Endothelial cell of umbilical vein (primary cell): Measurements from ENCODE around the gene PITPNB. TPM values are rescaled to one million over a fixed set of nuclear protein-coding genes. Genes with fewer than 3 reads are reported as not detected.

Experiments
- BruUV-seq: library from RNA; stranded (reverse); fragments of 400-500 nt; replicated peaks from 2 replicates; lab custom pipeline; 2021; lab: Mats Ljungman, UMichigan
- CTCF ChIA-PET: fragments of 300-600, 350-600 bp; sonication (Branson Sonifier 250); formaldehyde crosslinking; loops from one replicate; lab custom pipeline; 2021; ENCODE audit warnings: antibody characterized with exemption, inconsistent platforms; lab: Charles Lee
- POLR2A ChIA-PET: fragments of 300-600, 350-600 bp; sonication (Branson Sonifier 250); formaldehyde crosslinking; loops from one replicate; lab custom pipeline; 2021; ENCODE audit warnings: antibody characterized with exemption, inconsistent platforms; lab: Charles Lee
- DNase-seq: peaks from one replicate; pipeline ENCODE4 v3.0.0-alpha.2; 2011; ENCODE audit warnings: low read depth, low spot score
- FAIRE-seq: peaks from 2 replicates; lab custom pipeline; 2011; peaks lifted over from hg19 to GRCh38; lab: Jason Lieb, UNC
- H2AFZ ChIP-seq: 2 replicates; pipeline ENCODE4 v1.6.0; 2012; ENCODE audit warnings: low read depth, low read length, control low read depth, inconsistent platforms
- H3K27ac ChIP-seq: 2 replicates; pipeline ENCODE4 v1.5.1; 2011; ENCODE audit warnings: low read depth, mild to moderate bottlenecking, control low read depth, low read length, moderate library complexity; ENCODE audit not compliant: insufficient read depth
- H3K27me3 ChIP-seq, 2 experiments: 2 replicates each; pipeline versions ENCODE4 v1.6.0 to v1.6.1; 2011; ENCODE audit warnings: low read length in 2 of 2, mixed read lengths in 1 of 2; ENCODE audit not compliant: control insufficient read depth in 2 of 2, insufficient read depth in 2 of 2
- H3K36me3 ChIP-seq, 2 experiments: 2 replicates in 1 of 2; 3 replicates in 1 of 2; pipeline ENCODE4 v1.5.1; 2011; ENCODE audit warnings: low read length in 2 of 2, mild to moderate bottlenecking in 1 of 2, moderate library complexity in 1 of 2; ENCODE audit not compliant: control insufficient read depth in 2 of 2, insufficient read depth in 2 of 2; ENCODE audit errors: extremely low read depth in 1 of 2
- H3K4me1 ChIP-seq: 3 replicates; pipeline ENCODE4 v1.5.1; 2011; ENCODE audit warnings: mild to moderate bottlenecking, low read length; ENCODE audit not compliant: control insufficient read depth, insufficient read depth; ENCODE audit errors: extremely low read depth
- H3K4me2 ChIP-seq: 2 replicates; pipeline ENCODE4 v1.6.1; 2011; ENCODE audit warnings: low read length, control low read depth, mixed read lengths; ENCODE audit not compliant: insufficient read depth
- H3K4me3 ChIP-seq, 3 experiments: fragments of 200-600 bp in 1 of 3; sonication (generic), shearing (Covaris generic) in 1 of 3; replicated peaks in 1 of 3; 2 replicates each; pipeline ENCODE4 v1.5.1; 2011 to 2016; ENCODE audit warnings: control low read depth in 3 of 3, low read length in 3 of 3, mild to moderate bottlenecking in 2 of 3, inconsistent platforms in 1 of 3, low read depth in 1 of 3, moderate library complexity in 1 of 3; ENCODE audit not compliant: insufficient read depth in 1 of 3
- H3K79me2 ChIP-seq: 2 replicates; pipeline ENCODE4 v1.6.0; 2012; ENCODE audit warnings: low read length, inconsistent platforms; ENCODE audit not compliant: control insufficient read depth, insufficient read depth
- H3K9ac ChIP-seq: replicated peaks from 2 replicates; pipeline ENCODE3; 2011; ENCODE audit warnings: low read length, control low read depth; ENCODE audit not compliant: insufficient read depth; ENCODE audit errors: extremely low read depth
- H3K9me1 ChIP-seq: replicated peaks from 3 replicates; pipeline ENCODE4 v1.6.0; 2011; ENCODE audit warnings: mild to moderate bottlenecking, low read length; ENCODE audit not compliant: control insufficient read depth, insufficient read depth; ENCODE audit errors: extremely low read depth
- H3K9me3 ChIP-seq: replicated peaks from 2 replicates; pipeline ENCODE4 v1.5.1; 2012; ENCODE audit warnings: low read length, inconsistent platforms; ENCODE audit not compliant: control insufficient read depth, insufficient read depth
- H4K20me1 ChIP-seq: replicated peaks from 2 replicates; pipeline ENCODE3; 2011; ENCODE audit warnings: mild to moderate bottlenecking, low read length; ENCODE audit not compliant: control insufficient read depth, insufficient read depth; ENCODE audit errors: extremely low read depth
- EZH2 ChIP-seq: IDR thresholded peaks from 2 replicates; pipeline ENCODE4 v1.6.1; 2012; ENCODE audit warnings: borderline replicate concordance, low read depth, mild to moderate bottlenecking, moderate library complexity, low read length, inconsistent platforms; ENCODE audit not compliant: severe bottlenecking
- FOS ChIP-seq: IDR thresholded peaks from 2 replicates; pipeline ENCODE4 v1.6.1; 2011; ENCODE audit warnings: mild to moderate bottlenecking, low read length, moderate library complexity, borderline replicate concordance; ENCODE audit not compliant: insufficient read depth
- GATA2 ChIP-seq: IDR thresholded peaks from 2 replicates; pipeline ENCODE4 v1.7.0; 2011; ENCODE audit warnings: low read depth, mild to moderate bottlenecking, moderate library complexity, mixed read lengths, low read length; ENCODE audit not compliant: insufficient read length, insufficient read depth
- JUN ChIP-seq: IDR thresholded peaks from 2 replicates; pipeline ENCODE4 v1.6.1; 2011; ENCODE audit warnings: borderline replicate concordance, low read depth; ENCODE audit not compliant: insufficient read length, insufficient read depth
- MYC ChIP-seq: IDR thresholded peaks from one replicate; pipeline ENCODE4 v1.6.1; 2011; ENCODE audit warnings: mild to moderate bottlenecking, low read depth, low read length
- POLR2A ChIP-seq: IDR thresholded peaks from 2 replicates; pipeline ENCODE4 v1.6.1; 2012; ENCODE audit warnings: low read depth, mild to moderate bottlenecking, control low read depth, low read length
- POLR2AphosphoS5 ChIP-seq: IDR thresholded peaks from 2 replicates; pipeline ENCODE4 v1.6.1; 2012; ENCODE audit warnings: low read depth, mild to moderate bottlenecking, control low read depth, low read length, moderate library complexity; ENCODE audit not compliant: insufficient read depth
- dilution Hi-C: fragments of 300-500 bp; cut with MboI; formaldehyde crosslinking; loops from one replicate; pipeline ENCODE4 v1.15.0; 2019; ENCODE audit warnings: low sequenced_read_pairs; ENCODE audit not compliant: extremely low pct_ligation_motif_present
- intact Hi-C: fragments of 100-400 bp; cut with micrococcal nuclease; formaldehyde crosslinking; loops from one replicate; pipeline ENCODE4 v1.10.0; 2022
- microRNA-seq: library from miRNA; unstranded; fragments of <30 nt; microRNA quantifications from one replicate; pipeline ENCODE4 v1.2.0, GENCODE V29; 2021; ENCODE audit warnings: borderline number of aligned reads, borderline replicate concordance
- polyA plus RNA-seq, 4 experiments: library from polyadenylated mRNA; depleted of rRNA in 3 of 4; stranded (reverse) in 3 of 4; unstranded in 1 of 4; fragments of >200 nt; gene quantifications; 2 replicates each; pipeline versions ENCODE4 v1.2.1 to v1.2.3, GENCODE V29; 2011 to 2012; ENCODE audit warnings: missing spikeins in 1 of 4
- small RNA-seq: library from RNA; depleted of rRNA; stranded (forward); fragments of <200 nt; gene quantifications from one replicate; pipeline ENCODE3, GENCODE V24; 2012; ENCODE audit warnings: low replicate concordance, low read depth; ENCODE audit not compliant: insufficient read depth, insufficient read length
- total RNA-seq: library from RNA; stranded (reverse); gene quantifications from 2 replicates; pipeline ENCODE4 v1.2.3, GENCODE V29; 2021
- TF ChIP-seq, protein P1 (sequence below), 2 donors: IDR thresholded peaks; 1 replicate in 1 of 2; 2 replicates in 1 of 2; pipeline ENCODE4 v1.5.1; 2011; ENCODE audit warnings: low read length in 2 of 2, mild to moderate bottlenecking in 2 of 2, moderate library complexity in 2 of 2, control low read depth in 1 of 2, inconsistent platforms in 1 of 2, low read depth in 1 of 2; ENCODE audit not compliant: insufficient read depth in 1 of 2; ENCODE audit errors: extremely low read depth in 1 of 2
- TF ChIP-seq, protein P2 (sequence below): IDR thresholded peaks from 2 replicates; pipeline ENCODE4 v1.6.1; 2011; ENCODE audit not compliant: insufficient read depth, insufficient read length

PITPNB gene
- total and polyA plus RNA-seq, 2 donors (not counting 3 experiments of a cell fraction or from before 2014, with no cell fraction given) = 29.7 to 108 TPM

DNA sequence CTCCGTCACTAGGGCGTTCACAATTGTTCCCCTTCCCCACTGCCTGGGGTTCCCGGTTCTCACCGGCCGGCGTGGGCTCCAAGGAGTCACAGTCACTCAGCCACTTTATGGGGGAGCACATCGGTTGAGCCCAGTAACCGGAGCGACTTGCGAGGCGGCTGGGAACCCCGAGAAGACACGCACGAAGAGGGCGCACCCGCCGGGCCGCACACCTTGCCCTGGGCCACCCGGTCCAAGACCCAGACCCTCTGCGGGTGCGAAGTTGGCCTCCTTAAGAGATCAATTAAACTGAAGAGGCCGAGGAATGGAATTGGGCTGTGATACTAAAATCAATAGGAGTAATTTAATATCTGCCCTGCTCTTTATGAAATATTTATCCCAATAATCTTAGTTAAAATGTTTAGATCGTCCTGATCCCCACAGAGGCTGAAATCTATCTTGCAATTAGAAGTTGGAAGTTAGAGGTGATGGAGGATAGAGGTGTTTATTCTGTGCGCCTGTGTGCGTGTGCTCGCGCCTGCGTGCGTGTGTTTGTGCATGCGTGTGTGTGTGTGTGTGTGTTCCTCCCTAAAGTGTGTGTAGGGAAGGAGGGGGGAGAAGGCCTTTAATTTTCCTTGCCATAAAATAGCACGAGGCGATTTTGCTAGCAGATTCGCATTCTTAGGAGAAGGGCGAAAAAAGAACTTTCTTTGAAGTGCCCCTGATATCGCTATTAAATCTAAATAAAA, 116.5 kb downstream of the PITPNB start:
- peak; percentile 12 for FAIRE-seq
- H4K20me1 ChIP-seq = no peaks in the 10 kb centered on the region
- peak; percentile 35 for DNase-seq
- no peaks in the 10 kb centered on the region for H3K79me2 ChIP-seq
- no peaks in the 10 kb centered on the region for H3K9me1 ChIP-seq
- H3K27me3 ChIP-seq = peaks cover 8 to 31% of the 10 kb centered on the region in 2 experiments
- peak overlapping the region; percentile 87 for H2AFZ ChIP-seq
- H3K4me1 ChIP-seq = peaks cover 17% of the 10 kb centered on the region
- dilution Hi-C loops (no loop called here), intact Hi-C loops (loop anchor here (1.0 to 10.0 kb wide), 12 partner anchors 115 to 965 kb away; no protein-coding TSS in a partner anchor)
- BruUV-seq = no TSS peak
- H3K4me3 ChIP-seq = peak overlapping the region; percentile 52 to 77 (median 70)
- CTCF ChIA-PET = interaction anchor here (1.3 to 2.6 kb wide), 3 partner anchors 397 to 1046 kb away, joined by 3 to 7 read pairs (median 4); no protein-coding TSS in a partner anchor
- no peaks in the 10 kb centered on the region for H3K9me3 ChIP-seq
- POLR2A ChIA-PET = no interaction called here
- no peak for TF ChIP-seq POLR2A
- no peak for TF ChIP-seq JUN
- no peak for TF ChIP-seq EZH2
- no peak for TF ChIP-seq GATA2
- TF ChIP-seq MYC = no peak
- TF ChIP-seq, protein P1, sequence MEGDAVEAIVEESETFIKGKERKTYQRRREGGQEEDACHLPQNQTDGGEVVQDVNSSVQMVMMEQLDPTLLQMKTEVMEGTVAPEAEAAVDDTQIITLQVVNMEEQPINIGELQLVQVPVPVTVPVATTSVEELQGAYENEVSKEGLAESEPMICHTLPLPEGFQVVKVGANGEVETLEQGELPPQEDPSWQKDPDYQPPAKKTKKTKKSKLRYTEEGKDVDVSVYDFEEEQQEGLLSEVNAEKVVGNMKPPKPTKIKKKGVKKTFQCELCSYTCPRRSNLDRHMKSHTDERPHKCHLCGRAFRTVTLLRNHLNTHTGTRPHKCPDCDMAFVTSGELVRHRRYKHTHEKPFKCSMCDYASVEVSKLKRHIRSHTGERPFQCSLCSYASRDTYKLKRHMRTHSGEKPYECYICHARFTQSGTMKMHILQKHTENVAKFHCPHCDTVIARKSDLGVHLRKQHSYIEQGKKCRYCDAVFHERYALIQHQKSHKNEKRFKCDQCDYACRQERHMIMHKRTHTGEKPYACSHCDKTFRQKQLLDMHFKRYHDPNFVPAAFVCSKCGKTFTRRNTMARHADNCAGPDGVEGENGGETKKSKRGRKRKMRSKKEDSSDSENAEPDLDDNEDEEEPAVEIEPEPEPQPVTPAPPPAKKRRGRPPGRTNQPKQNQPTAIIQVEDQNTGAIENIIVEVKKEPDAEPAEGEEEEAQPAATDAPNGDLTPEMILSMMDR (IDR thresholded peaks at IDR 0.05; ENCODE audit: extremely low read depth in 1 of 2, insufficient read depth in 1 of 2, low read depth in 1 of 2, low read length in 2 of 2) = no peak
- TF ChIP-seq FOS = no peak
- no peak for TF ChIP-seq POLR2AphosphoS5
- TF ChIP-seq, protein P2, sequence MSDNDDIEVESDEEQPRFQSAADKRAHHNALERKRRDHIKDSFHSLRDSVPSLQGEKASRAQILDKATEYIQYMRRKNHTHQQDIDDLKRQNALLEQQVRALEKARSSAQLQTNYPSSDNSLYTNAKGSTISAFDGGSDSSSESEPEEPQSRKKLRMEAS = no peak
- peak overlapping the region; percentile 57 for H3K9ac ChIP-seq
- no peaks in the 10 kb centered on the region for H3K36me3 ChIP-seq
- no peak overlapping the region for H3K27ac ChIP-seq
- peak overlapping the region; percentile 67 for H3K4me2 ChIP-seq

Small RNAs within 50 kb of the gene (microRNA-seq; reads per million reads assigned to microRNA genes)
- not detected for gene MIR3199-1
- not detected for gene MIR3199-2

Small RNAs within 50 kb of the gene (small RNA-seq; reads per million reads assigned to genes)
- gene MIR3199-1 (not detected), gene RF02198 (not detected)

Other genes starting within 250 kb of the PITPNB start
- gene MN1, start 117.5 kb downstream of the PITPNB start, total RNA-seq = 1.7 and 3.8 TPM in 2 replicates
- gene MN1, start 117.5 kb downstream of the PITPNB start, polyA plus RNA-seq = 3.7 and 5.2 TPM in 2 replicates